HCEC 1CT (cell line): Measurements from ENCODE around the gene LIMK1.
A peak's percentile ranks its signal among the peaks of the same experiment; 100 is the strongest.
"Not testable (repeated sequence)": the region's sequence is repeated elsewhere in the genome, so short reads cannot be mapped to it uniquely, and the experiment has no call there.

ENCODE experiments used
- DNase-seq: peaks from one replicate; pipeline ENCODE4 v3.0.0-alpha.2; 2017

LIMK1 gene

DNA sequence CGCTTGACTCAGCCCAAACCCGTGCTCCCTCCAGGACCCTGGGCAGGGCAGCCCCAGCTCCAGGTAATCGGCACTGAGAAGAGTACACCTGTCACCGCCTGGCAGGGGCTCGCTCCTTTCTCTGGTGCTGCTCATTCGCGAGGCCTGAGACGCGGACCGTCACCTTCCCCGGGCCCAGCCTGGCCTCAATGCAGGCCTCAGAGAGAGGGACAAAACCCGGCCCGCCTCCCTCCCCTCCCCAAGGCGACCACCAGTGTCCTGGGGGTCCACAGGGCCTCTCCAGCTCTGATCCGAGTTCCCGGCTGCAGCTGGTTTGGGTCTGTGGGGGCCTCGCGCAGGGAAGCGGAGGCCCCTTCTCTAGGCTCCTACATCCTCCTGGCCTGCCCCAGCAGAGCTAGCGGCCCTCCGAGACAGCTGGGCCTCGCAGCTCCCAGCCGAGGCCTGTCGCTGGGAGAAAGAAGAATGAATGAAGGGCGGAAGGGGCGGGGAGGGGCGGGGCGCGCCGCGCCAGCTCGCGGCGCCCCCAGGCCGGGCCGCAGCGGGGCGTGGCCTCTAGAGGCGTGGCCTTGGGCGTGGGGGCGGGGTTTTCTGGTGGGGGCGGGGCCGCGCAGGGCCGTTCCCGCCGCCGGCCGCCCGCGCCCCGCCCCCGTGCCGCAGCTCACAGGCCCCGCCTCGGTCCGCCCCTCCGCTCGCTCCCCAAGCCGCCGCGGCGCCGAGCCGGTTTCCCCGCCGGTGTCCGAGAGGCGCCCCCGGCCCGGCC, at the start of gene LIMK1:
LIMK1 (plus strand) TSS at position 688 of the 760 bp plus-strand sequence. CDS start 187 bp downstream, outside the sequence.
- DNase-seq, result peak; percentile 80

DNA sequence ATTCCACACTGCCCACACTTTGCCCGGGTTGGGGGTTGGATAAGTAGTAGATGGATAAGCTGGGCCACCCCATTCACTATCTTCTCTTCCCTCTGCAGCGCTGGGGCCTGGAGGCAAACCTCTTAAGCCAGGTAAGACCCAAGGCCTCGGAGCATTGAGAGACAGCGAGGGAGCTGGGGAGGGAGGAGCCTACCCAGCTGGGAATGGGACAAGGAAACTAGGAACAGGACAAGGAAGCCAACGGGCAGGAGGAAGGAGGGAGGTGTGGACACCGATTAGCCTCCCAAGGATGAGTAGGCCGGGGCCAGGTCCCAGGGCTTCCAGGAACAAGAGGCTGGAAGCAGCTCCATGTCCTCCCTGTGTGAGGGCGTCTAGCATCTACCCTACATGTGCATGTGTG, 46.0 kb upstream of the LIMK1 start:
- DNase-seq, result no peak

DNA sequence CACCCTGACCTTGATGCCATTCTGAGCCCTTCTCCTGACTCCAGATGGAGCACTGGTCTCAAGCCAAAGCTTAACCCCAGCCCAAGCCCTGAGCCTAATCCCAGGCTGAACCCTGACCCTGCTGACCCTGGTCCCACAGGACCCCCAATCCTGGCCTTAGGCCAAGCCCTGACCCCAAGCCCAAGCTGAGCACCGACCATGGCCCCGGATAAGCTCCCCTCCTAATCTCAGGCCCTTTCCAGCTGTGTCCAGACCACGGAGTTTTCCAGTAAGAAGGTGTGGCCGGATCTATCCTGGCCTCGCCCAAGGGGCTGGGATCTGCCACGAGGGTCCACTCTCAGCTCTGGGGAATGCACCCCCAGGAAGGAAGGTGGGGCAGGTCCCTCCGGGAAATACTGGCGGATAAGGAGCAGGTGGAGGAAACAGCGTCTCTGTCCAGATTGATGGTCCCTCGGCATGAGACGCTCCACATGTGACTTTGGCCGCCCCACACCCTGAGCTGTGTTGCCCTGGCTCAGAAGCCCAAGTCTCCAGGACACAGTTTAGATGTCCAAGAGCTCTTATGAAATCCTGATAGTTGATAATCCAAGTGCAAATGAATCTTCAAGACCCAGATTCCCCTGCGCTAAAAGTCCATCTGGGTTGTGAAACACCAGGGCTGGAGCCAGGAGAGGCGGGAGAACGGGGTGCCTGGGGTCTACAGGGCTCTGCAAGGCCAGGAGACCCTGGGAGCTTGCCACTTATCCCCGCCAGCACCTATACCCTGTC, 45.2 kb upstream of the LIMK1 start:
- no peak for DNase-seq

DNA sequence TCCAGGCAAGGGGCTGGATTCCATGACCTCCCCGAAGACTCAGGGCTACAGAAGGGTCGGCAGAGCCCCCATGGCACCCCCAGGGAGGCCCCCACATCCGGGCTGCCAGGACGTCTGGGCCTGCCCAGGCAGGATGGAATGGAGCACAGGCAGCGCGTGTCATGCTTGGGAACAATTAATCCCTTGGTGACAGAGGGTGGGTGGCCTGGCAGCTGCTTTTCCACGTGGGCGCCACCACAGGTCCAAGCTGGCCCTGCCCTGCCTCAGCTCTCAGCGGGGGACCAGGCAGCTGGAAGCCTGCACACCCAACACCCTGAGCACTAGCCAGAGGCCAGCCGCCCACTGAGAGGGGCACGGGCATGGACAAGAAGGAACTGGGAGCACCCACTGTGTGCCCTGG, 44.3 kb upstream of the LIMK1 start:
- DNase-seq, result no peak

GRCh38 chr7:74040101-74040790, 43.4 kb upstream of the LIMK1 start:
- no peak for DNase-seq

DNA sequence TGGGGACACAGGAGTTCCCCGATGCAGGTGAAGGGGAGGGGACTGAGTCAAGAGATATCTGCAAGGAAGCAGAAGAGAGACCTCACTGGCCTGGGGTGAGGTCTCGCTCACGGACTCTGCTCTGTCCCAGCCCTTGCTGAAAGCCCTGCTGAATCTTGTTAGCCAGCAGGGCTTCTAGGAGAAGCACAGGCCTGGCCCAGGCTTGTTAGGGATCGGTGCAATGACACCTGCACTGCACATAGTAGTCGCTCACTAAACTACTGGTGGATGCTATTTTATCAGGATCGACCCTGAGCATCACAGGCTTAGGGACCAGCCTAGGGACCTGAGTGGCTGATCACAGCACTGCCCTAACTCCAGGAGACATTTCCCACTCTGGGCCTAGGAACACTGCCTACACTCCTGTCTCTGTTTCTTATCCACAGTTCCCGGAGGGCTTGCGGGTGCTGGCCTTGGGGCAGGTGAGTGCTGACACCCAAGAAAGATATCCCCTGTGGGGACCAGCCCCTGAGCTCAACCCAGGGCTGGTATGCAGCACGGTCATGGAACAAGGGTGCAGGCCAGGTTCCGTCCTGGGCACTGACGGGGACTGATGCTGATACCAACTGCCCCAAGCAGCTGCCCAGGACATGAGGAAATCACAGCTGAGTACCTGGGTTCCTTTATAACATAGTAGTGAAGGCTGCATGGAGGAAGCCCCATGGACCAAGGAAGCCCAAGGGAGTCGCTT, 42.6 kb upstream of the LIMK1 start:
- DNase-seq, result no peak

GRCh38 chr7:74042746-74043522, 40.7 kb upstream of the LIMK1 start:
- DNase-seq, result no peak

- DNase-seq, result no peak
Measured at GRCh38 chr7:74043523-74043951, 40.1 kb upstream of the LIMK1 start.

- DNase-seq, result no peak
Measured at GRCh38 chr7:74044366-74045350, 38.9 kb upstream of the LIMK1 start.

- not testable (repeated sequence) for DNase-seq
Measured at GRCh38 chr7:74046581-74046980, 37.0 kb upstream of the LIMK1 start.

- no peak for DNase-seq
Measured at GRCh38 chr7:74047804-74048380, 35.7 kb upstream of the LIMK1 start.

DNA sequence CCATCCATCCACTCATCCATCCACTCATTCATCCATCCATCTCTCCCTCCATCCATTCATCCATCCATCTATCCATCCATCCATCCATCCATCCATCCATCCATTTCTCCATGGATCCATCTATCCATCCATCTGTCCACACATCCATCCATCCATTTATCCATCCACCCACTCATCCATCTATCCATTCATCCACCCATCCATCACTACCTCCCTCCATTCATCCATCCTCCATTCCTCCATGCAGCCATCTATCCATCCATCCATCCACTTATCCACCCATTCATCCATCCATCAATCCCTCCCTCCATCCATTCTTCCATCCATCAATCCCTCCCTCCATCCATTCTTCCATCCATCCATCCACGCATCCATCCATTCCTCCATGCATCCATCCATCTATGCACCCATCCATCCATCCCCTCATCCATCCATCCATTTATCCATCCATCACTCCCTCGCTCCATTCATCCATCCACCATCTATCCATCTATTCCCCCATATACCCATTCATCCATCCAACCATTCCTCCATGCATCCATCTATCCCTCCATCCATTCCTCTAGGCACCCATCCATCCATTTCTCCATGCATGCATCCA, 34.5 kb upstream of the LIMK1 start:
- DNase-seq, result no peak

DNA sequence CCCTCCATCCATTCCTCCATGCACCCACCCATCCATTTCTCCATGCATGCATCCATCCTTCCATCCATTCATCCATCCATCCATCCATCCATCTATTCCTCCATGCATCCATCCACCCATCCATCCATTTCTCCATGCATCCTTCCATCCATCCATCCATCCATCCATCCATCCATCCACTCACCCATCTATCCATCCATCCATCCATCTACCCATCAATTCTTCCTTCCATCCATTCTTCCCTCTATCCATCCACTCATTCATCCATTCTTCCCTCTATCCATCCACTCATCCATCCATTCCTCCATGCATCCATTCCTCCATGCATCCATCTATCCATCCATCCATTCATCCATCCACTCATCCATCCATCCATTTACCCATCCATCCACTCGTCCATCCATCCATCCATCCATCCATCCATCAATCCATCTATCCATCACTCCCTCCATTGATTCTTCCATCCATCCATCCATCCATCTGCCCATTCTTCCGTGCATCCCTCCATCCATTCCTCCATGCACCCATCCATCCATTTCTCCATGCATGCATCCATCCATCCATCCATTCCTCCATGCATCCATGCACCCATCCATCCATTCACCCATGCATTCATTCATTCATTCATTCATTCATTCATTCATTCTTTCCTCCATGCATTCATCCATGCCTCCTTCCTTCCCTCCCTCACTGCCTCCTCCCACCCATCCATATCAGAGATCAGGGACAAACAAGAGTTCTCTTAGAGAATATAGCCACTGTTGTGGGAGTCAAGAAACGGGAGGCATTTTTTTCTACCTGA, 33.4 kb upstream of the LIMK1 start:
- no peak for DNase-seq

DNA sequence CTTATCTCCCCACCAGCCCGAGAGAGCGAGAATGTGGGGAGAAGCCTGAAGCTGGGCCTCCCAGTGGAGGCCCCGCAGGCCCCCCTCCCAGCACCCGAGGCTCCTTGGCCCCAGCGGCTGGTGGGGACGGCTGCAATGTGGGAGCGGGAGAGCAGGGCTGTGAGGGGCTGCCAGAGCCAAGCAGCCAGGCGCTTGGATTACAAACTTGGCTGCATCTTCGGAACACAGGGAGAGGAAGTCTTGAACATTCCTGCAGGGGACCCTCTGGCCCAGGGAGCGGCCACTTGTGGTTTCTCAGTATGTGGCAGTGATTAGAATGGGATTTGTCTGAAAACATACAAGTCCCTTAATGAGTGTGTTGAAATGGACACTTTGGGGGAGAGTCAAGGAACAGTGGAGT, 32.4 kb upstream of the LIMK1 start:
- DNase-seq, result no peak

DNA sequence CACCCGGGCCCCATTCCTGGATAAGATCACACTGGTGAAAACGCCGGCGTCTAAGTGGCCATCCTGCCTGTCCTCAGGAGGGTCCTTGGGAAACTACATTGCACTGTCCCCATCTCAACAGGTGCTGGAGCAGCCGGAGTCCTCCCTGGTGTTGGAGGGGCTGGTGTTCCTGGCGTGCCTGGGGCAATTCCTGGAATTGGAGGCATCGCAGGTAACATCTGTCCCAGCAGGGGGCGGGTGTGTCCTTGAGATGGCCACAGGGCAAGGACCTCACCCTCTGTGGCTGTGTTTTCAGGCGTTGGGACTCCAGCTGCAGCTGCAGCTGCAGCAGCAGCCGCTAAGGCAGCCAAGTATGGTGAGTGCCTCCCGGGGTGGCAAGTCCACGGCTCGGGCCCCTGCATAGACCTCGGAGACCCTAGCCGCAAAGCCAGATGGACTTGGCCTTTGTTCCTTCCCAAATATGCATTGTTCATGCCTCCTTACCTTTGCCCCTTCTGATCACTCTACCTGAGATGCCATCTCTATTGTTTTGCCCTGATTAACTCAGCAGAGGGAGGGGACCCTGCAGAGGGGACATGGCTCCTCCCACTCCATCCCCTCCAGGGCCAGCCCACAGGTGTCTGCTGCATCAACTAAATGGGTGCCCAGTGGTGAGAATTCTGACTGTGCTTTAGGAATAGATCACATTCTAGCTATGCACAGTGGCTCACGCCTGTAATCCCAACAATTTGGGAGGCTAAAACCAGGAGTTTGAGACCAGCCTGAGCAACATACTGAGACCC, 31.8 kb upstream of the LIMK1 start:
- peak; percentile 31 for DNase-seq

- DNase-seq, result no peak
Measured at GRCh38 chr7:74052628-74053027, 31.0 kb upstream of the LIMK1 start.

DNA sequence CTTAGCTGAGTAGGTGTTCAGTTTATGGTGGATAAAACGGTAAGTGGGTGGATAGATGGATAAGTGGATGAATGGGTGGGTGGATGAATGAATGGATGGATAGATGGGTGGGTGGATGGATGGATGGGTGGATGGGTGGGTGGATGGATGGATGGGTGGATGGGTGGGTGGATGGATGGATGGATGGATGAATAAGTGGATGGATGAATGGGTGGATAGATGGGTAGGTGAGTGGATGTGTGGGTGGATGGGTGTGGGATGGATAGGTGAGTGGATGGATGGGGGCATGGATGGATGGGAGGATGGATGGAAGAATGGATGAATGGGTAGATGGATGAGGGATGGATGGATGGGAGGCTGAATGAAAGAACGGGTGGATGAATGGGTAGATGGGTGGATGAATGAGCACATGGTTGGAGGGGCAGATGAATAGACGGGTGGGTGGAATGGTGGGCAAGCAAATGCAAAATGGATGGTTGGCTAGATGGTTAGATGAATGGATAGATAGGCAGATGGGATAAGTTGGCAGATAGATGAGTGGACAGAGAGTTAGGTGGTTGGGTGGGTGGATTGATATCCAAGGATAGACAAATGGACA, 29.9 kb upstream of the LIMK1 start:
- DNase-seq, result no peak
